GM21529 (cell line): Measurements from ENCODE around the gene HOXC11.

ENCODE experiments used
- ATAC-seq: cut with Tn5 transposase; IDR thresholded peaks from one replicate; pipeline ENCODE4 v1.9.1; 2021; ENCODE audit not compliant: unreplicated experiment

HOXC11 gene

GRCh38 chr12:53972722-53973235 is at the start of gene HOXC11:
HOXC11 (plus strand) TSS chr12:53973126; CDS start chr12:53973242, 116 bp downstream.
- ATAC-seq, result no peak

- no peak for ATAC-seq
Observed at GRCh38 chr12:53924521-53925405, 48.2 kb upstream of the HOXC11 start.

GRCh38 chr12:53927220-53928029 is 45.5 kb upstream of the HOXC11 start:
- no peak for ATAC-seq

GRCh38 chr12:53928054-53928835 is 44.7 kb upstream of the HOXC11 start:
- no peak for ATAC-seq

GRCh38 chr12:53929527-53929926 is 43.4 kb upstream of the HOXC11 start:
- no peak for ATAC-seq

GRCh38 chr12:53930591-53931255 is 42.2 kb upstream of the HOXC11 start:
- no peak for ATAC-seq

- no peak for ATAC-seq
Observed at GRCh38 chr12:53931844-53932581, 40.9 kb upstream of the HOXC11 start.

- ATAC-seq, result no peak
Observed at GRCh38 chr12:53932915-53933314, 40.0 kb upstream of the HOXC11 start.

GRCh38 chr12:53935383-53936341 is 37.3 kb upstream of the HOXC11 start:
- no peak for ATAC-seq

GRCh38 chr12:53937099-53937498 is 35.8 kb upstream of the HOXC11 start:
- ATAC-seq, result no peak

GRCh38 chr12:53937596-53938325 is 35.2 kb upstream of the HOXC11 start:
- no peak for ATAC-seq

- ATAC-seq, result no peak
Observed at GRCh38 chr12:53938326-53939140, 34.4 kb upstream of the HOXC11 start, which contains the start of gene HOXC13. HOXC13 (plus strand) TSS chr12:53938831; CDS start chr12:53938907, 76 bp downstream.

- ATAC-seq, result no peak
Observed at GRCh38 chr12:53939141-53940108, 33.5 kb upstream of the HOXC11 start.

GRCh38 chr12:53940443-53941014 is 32.4 kb upstream of the HOXC11 start:
- no peak for ATAC-seq

GRCh38 chr12:53941187-53941586 is 31.7 kb upstream of the HOXC11 start:
- no peak for ATAC-seq
